Activated T-helper 9 cell treated with anti-CD3 and anti-CD28 coated beads, Interleukin-2, amount 50 U/mL, for 16 hours (primary cell): ENCODE results near the gene DAO.
"Not testable (repeated sequence)": the region's sequence is repeated elsewhere in the genome, so short reads cannot be mapped to it uniquely, and the experiment has no call there.

ENCODE experiments used
- DNase-seq: peaks from one replicate; pipeline ENCODE4 v3.0.0-alpha.2; 2020; ENCODE audit warnings: low read depth

DAO gene

GRCh38 chr12:108850854-108851573, 28.9 kb upstream of the DAO start:
- no peak for DNase-seq

DNA sequence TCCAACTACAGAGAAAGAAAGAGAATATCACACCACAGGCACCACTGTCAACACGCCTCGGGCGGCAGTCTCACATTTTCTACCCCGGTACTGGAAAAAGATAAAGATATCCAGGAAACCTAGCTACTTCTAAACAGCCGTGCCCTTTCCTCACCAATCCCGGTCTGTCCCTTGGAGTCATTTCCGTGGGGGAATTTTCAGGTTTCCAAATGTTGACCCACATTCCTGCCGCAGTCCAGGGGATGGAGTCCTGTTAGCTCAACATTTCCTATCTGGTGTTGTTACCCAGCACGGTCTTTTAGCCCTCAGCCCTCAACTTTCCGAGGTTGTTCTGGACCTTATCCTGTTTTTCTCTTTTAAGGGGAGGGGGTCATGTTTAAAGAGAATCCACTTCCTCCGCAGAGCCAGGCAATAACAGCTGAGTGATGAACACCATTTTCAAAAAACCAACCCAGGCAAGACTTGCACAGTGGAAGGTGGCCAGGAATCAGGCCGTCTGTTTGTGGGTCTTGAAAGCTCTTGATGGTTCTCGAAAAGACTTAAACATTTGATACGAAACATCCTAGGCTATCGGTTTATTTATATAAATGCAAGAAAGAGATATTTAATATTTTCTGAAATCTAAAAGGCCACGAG, 27.1 kb upstream of the DAO start:
- no peak for DNase-seq

DNA sequence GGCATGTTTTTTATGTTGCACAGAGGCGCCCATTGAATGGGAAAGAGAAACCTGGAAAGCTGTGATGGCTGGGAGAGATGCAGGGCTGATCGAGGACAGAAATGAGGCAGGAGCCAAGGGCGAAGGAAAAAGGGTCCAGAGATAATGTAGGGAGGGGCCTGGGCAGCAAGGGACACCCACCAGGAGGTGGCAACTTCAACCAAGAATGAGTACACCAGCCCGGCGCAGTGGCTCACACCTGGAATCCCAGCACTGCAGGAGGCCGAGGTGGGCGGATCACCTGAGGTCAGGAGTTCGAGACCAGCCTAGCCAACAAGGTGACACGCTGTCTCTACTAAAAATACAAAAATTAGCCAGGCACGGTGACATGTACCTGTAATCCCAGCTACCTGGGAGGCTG, 26.5 kb upstream of the DAO start:
- no peak for DNase-seq

DNA sequence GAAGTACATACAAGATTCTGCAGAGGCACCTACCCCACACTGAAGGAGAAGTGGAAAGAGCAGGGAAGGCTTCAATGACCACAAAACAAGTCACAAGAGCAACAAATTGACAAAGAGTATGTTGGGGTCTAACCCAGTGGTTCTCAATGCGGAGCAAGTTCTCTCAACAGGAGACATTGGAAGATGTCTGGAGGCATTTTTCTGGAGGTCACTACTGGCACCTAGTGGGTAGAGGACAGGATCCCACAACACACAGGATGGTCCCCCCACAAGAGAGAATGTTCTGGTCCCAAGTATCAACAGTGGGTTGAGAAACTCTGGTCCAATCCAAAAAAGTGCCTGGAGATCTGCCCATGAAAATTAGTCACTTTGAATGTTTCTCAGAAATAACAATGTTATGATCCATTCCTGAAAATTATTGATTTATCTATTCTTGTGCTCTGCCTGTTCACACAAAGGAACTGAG, 25.9 kb upstream of the DAO start:
- DNase-seq = no peak

DNA sequence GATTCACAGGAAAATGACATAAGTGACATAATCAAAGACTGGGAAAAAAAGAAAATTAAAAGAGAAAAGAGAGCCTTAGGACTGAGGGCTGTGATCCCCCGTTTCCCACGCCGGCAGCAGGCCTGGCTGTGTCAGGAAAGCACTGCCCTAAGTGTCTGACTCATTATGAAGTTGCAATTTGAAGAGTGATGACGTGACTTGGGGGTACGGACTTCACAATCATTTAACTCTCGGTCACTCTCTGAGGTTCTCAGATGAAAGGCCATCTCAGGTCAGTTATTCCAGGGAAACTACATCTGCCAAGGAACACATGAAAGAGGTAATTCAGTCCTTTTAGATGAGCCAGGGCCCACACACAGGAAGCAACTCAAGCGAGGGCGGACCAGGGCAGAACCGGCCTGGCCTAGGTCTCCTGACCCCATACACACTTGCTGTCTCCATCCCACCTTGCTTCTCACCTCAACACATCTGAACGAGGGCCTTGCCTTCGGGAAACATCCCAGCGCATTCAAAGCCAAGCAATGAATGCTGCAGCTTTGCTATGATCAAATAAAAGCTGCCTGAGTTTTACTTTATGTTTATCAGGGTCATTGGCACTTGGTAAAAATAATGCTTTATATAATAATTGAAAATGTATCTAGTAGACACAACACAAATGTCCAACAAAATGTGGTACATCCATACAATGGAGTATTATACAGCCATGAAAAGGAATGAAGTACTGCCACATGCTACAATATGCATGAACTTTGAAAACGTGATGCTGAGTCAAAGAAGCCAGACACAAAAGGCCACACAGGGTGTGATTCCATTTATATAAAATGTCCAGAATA, 25.2 kb upstream of the DAO start:
- no peak for DNase-seq

- DNase-seq = no peak
These were observed 24.4 kb upstream of the DAO start for GRCh38 chr12:108855284-108856169.

GRCh38 chr12:108856170-108856427, 23.8 kb upstream of the DAO start:
- no peak for DNase-seq

DNA sequence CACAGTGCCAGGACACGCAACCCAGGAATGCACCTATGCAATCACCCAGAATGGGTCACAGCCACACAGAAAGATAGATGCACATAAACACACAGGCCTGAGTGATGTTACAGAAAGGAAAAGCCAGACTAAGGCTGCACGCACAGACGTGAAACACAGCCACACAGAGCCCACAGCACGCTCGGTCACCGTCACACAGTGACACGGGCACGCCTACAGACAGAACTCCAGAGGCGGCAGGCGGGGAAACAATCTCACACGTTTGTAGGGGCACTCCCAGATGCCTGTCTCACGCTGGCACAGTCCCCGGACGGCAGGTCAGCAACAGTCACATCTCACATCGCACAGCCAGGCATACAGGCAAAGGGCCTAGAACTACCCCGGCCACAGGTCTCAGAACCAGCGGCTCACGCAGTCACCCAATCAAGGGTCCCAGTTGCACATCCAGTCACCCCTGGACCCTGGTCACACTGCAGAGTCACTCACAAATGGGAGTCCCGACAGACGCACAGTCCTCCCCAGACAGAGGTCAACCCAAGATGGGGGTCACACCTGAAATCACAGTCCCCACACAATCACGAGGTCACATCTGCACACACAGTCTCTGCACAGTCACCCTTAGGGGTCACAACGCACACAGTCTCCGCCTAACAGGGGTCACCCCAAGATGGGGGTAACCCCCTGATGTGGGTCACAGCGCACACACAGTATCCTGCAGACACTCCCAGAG, 23.3 kb upstream of the DAO start:
- DNase-seq = peak; percentile 52

DNA sequence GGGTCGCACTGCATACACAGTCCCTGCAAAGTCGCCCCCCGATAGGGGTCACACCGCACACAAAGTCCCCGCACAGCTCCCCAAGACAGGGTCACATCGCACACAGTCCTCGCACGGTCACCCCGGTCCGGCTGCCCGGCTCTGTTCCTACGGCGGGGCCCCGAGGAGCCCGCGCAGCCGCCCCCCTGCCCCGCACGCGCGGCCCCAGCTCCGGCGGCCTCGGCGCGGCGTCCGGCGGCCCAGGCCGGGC, 22.8 kb upstream of the DAO start:
- DNase-seq = no peak

GRCh38 chr12:108858311-108859074, 21.4 kb upstream of the DAO start:
- DNase-seq = no peak

- DNase-seq = not testable (repeated sequence)
These were observed 20.6 kb upstream of the DAO start for GRCh38 chr12:108859141-108859922.

GRCh38 chr12:108859923-108860291, 20.0 kb upstream of the DAO start:
- DNase-seq = no peak

- no peak for DNase-seq
These were observed 19.4 kb upstream of the DAO start for GRCh38 chr12:108860443-108860842.

- no peak for DNase-seq
These were observed 17.9 kb upstream of the DAO start for GRCh38 chr12:108861878-108862587.

- no peak for DNase-seq
These were observed 17.3 kb upstream of the DAO start for GRCh38 chr12:108862588-108862959.

DNA sequence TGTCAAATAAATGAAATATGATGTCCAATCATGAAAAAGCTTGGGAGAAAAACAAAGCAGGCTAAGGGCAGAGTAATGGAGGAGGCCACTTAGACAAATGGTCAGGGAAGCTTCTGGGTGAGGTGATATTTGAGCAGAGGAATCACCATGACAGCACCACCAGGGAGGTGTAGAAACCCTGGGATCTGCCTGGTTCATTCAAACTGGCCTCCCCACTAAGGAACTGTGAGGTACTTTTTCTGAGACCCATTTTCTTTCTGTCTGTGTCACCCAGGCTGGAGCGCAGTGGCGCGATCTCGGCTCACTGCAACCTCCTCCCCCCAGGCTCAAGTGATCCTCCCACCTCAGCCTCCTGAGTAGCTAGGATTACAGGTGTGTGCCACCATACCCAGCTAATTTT, 14.7 kb upstream of the DAO start:
- DNase-seq = no peak

GRCh38 chr12:108866083-108866482, 13.8 kb upstream of the DAO start:
- DNase-seq = not testable (repeated sequence)

- no peak for DNase-seq
These were observed 11.1 kb upstream of the DAO start for GRCh38 chr12:108868781-108869180.

DNA sequence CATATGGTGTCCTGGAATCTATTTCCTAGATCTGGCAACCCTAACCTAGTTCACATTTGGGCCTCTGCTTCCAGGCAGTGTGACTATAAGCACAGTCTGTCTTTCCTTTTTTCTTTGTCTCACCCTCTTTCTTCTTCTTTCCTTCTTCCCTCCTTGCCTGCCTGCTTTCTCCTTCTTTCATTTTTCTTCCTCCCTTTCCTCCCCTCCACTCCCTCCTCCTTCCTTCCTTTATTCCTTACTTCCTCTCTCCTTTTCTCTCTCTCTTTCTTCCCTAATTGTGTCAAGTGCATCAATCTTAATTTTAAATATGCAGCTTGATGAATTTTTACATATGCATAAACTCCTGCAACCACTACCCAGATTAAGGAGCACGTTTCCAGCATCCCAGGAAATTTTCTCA, 4.6 kb upstream of the DAO start:
- DNase-seq = no peak
